WERI-Rb-1 (cell line): ENCODE measurements around the gene NAALADL2.

ENCODE experiments used
- DNase-seq: peaks from one replicate; pipeline ENCODE4 v3.0.0-alpha.2; 2020
- H3K27ac ChIP-seq: fragments of 250-450 bp; sonication (Bioruptor Pico); 2 replicates; pipeline ENCODE4 v1.5.1; 2020; ENCODE audit warnings: mild to moderate bottlenecking, moderate library complexity
- H3K27me3 ChIP-seq: fragments of 250-450 bp; sonication (Bioruptor Pico); 2 replicates; pipeline ENCODE4 v1.5.1; 2021; ENCODE audit warnings: mild to moderate bottlenecking, low read depth, moderate library complexity; ENCODE audit not compliant: insufficient read depth, severe bottlenecking
- H3K36me3 ChIP-seq: fragments of 250-450 bp; sonication (Bioruptor Pico); 2 replicates; pipeline ENCODE4 v1.5.1; 2020; ENCODE audit warnings: mild to moderate bottlenecking, moderate library complexity
- H3K4me3 ChIP-seq: 2 replicates; pipeline ENCODE4 v1.5.1; 2011; ENCODE audit warnings: low read depth, mild to moderate bottlenecking, control low read depth, low read length
- H3K9me3 ChIP-seq: fragments of 250-450 bp; sonication (Bioruptor Pico); 2 replicates; pipeline ENCODE4 v1.5.1; 2021; ENCODE audit warnings: mild to moderate bottlenecking, moderate library complexity; ENCODE audit not compliant: severe bottlenecking
- CTCF ChIP-seq: IDR thresholded peaks from 2 replicates; pipeline ENCODE4 v1.5.1; 2011; ENCODE audit warnings: low read depth, mild to moderate bottlenecking, control low read depth, inconsistent platforms, low read length

The NAALADL2 gene

GRCh38 chr3:175279911-175280310 is 420.8 kb downstream of the NAALADL2 start:
- Histone ChIP-seq H3K36me3 (no peaks in the 10 kb centered on the region), H3K27me3 (no peaks in the 10 kb centered on the region), H3K4me3 (no peak overlapping the region), H3K27ac (no peak overlapping the region), H3K9me3 (no peaks in the 10 kb centered on the region)
- DNase-seq: no peak
- TF ChIP-seq CTCF: no peak

DNA sequence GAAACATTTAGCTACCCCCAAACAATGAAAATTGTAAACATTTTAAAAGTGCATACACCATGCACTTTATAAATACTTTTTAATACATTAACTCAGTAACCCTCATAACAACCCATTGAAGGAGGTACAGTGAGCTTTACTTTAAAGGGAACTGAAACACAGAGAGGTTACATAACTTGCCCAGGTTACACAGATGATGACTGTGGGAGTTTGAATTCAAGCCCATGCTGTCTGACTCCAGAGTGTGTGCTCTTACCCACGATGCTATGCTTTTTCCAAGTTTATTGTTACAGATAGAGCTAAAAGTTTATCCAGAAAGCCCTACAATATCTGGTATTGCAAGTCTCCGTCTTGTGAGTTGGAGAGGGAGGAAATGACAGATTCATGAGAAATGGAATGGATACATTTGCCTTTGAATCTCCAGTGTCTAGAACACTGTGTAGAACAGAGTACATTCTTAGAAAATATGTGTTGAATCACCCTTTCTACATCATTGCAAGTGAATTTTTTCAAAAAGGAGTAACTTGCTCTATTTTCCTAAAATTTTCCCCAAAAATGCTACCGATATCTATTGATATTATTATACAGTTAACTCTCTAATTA is 428.3 kb downstream of the NAALADL2 start:
- TF ChIP-seq CTCF: no peak

DNA sequence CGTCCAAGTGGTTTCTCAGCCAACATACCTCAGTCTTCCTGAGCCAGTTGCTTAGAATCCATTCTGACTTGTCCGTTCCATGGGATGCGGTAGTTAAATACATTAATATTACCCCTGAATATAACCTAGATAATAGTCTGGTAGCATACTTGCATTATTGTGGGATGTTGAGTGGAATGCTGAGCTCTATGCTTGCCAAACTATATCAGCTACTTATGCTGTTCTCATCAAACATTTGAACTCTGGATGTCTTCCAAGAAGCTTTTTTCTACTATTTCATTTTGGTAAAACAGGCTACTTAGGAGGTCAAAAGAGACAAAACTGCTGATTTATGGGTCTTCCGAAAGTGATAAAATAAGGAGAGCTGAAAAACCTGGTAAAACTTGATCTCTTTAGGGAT is 429.5 kb downstream of the NAALADL2 start:
- no peak for DNase-seq
- no peaks in the 10 kb centered on the region for H3K9me3 ChIP-seq
- no peaks in the 10 kb centered on the region for H3K36me3 ChIP-seq
- no peaks in the 10 kb centered on the region for H3K27me3 ChIP-seq
- H3K4me3 ChIP-seq: no peak overlapping the region
- H3K27ac ChIP-seq: no peak overlapping the region
- no peak for TF ChIP-seq CTCF

More for the DNA sequence above, 428.3 kb downstream of the NAALADL2 start:
- H3K36me3 ChIP-seq: no peaks in the 10 kb centered on the region
- H3K9me3 ChIP-seq: no peaks in the 10 kb centered on the region
- H3K27ac ChIP-seq: no peak overlapping the region
- H3K27me3 ChIP-seq: no peaks in the 10 kb centered on the region
- DNase-seq: no peak
- no peak overlapping the region for H3K4me3 ChIP-seq

DNA sequence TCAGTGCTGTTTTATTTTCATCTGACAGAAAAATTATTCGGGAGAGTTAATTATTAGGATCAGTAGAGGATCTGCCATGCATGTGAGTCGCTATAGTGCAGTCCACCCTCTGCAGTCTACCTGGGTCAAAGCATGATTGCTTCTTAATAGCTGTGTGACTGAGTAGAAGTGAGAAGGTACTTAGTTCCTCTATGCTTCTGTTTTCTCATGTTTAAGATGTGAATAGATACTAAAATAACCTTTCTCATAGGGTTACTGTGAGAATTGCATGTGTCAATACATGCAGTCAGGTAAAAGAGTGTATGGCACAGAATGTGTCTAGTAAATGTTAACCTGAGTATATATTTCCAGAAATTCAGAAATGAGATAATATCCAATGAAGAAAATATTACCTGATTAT is 435.7 kb downstream of the NAALADL2 start:
- no peaks in the 10 kb centered on the region for H3K27me3 ChIP-seq
- no peak overlapping the region for H3K4me3 ChIP-seq

DNA sequence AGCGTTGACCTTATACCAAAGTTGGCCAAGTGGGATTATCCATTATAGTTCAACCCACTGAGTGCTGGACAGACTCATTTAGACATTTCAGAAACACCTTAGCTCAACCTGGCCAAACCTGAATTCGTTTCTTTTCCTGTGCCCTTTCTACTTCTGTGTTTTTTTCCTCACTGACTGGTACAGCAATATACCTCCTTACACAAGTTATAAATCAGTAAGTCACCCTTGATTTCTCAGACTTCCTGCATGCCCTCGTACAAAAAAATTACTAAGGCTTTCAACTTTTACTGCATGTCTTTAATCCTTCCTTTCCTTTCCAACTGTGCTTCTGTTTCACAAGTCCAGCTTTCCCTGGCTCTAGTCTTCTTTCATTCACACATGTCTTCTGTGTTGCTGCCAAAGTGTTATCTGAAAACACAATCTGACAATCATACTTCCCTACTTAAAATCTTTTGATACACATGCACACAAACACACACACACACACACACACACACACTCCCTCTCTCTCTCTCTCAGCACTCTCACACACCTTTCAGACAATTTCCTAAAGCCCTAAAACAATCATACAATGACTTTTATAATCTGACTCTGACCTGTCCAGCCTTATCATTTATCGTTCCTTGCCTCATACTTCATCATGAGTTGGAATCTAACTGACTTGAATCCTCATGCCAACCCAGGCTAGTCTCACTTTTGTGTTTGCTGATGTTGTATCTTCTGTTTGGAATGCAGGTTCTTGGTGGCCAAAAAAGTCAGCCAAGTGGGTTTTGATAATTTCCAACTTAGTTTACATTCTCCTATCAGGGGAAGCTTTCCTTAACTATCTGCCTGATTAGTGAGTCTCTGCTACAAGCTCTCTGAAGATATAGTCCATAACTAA is 436.4 kb downstream of the NAALADL2 start:
- Histone ChIP-seq H3K27me3 (no peaks in the 10 kb centered on the region), H3K27ac (no peak overlapping the region), H3K9me3 (no peaks in the 10 kb centered on the region), H3K36me3 (no peaks in the 10 kb centered on the region), H3K4me3 (no peak overlapping the region)
- no peak for TF ChIP-seq CTCF
- DNase-seq: no peak

More for the DNA sequence above, 435.7 kb downstream of the NAALADL2 start:
- Histone ChIP-seq H3K9me3 (no peaks in the 10 kb centered on the region), H3K27ac (no peak overlapping the region), H3K36me3 (no peaks in the 10 kb centered on the region)
- TF ChIP-seq CTCF: no peak
- DNase-seq: no peak
